B cell (primary cell): ENCODE measurements around the gene ZNF319.

Source experiments
- CTCF ChIP-seq: fragments of 200-600 bp; IDR thresholded peaks from one replicate; pipeline ENCODE4 v1.8.0; 2022; ENCODE audit warnings: antibody characterized with exemption, mild to moderate bottlenecking
- EZH2 ChIP-seq: IDR thresholded peaks from 2 replicates; pipeline ENCODE4 v1.6.1; 2012; ENCODE audit warnings: borderline replicate concordance, low read depth, mild to moderate bottlenecking, moderate library complexity, low read length; ENCODE audit not compliant: insufficient read depth, poor library complexity, severe bottlenecking

GRCh38 chr16:57945740-57946138, 54.7 kb downstream of the ZNF319 start:
- TF ChIP-seq CTCF: no peak
- TF ChIP-seq EZH2: no peak
